HG02981 (cell line): ENCODE results near the gene STAT5A.
"Not testable (repeated sequence)": the region's sequence is repeated elsewhere in the genome, so short reads cannot be mapped to it uniquely, and the experiment has no call there.

Source experiments
- ATAC-seq: cut with Tn5 transposase; IDR thresholded peaks from one replicate; pipeline ENCODE4 v1.9.1; 2021; ENCODE audit warnings: mild to moderate bottlenecking, moderate library complexity; ENCODE audit not compliant: unreplicated experiment

STAT5A gene

DNA sequence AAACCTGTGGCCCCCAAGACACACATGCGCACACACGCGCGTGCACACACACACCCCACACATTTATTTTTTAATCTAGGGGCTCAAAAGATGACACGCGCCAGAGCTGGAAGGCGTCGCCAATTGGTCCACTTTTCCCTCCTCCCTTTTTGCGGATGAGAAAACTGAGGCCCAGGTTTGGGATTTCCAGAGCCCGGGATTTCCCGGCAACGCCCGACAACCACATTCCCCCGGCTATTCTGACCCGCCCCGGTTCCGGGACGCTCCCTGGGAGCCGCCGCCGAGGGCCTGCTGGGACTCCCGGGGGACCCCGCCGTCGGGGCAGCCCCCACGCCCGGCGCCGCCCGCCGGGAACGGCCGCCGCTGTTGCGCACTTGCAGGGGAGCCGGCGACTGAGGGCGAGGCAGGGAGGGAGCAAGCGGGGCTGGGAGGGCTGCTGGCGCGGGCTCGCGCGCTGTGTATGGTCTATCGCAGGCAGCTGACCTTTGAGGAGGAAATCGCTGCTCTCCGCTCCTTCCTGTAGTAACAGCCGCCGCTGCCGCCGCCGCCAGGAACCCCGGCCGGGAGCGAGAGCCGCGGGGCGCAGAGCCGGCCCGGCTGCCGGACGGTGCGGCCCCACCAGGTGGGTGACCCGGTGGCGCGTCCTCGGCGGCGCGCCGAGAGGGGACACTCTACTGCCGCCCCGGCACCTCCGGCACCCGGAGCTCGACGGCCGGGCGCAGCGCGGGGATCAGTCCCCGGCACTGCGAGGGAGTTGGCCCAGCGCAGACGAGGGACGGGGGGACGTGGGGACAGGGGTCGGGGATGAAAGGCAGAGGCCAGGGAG lies at the start of gene STAT5A:
STAT5A (plus strand) TSS at position 522 of the 826 bp plus-strand sequence. CDS start 914 bp downstream, outside the sequence.
- peak; percentile 61 for ATAC-seq

DNA sequence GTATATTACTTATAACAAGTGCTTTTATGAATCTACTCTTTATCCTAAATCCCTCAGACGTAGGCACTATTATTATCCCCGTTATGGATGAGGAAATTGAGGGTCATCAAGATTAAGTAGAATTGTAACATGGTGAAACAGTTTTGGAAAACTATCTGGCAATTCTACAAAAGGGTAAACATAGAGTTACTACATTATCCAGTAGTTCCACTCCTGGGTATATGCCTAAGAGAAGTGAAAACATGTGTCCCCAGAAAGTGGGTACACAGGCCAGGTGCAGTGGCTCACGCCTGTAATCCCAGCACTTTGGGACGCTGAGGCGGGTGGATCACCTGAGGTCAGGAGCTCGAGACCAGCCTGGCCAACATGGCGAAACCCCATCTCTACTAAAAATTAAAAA lies 48.7 kb upstream of the STAT5A start:
- not testable (repeated sequence) for ATAC-seq

DNA sequence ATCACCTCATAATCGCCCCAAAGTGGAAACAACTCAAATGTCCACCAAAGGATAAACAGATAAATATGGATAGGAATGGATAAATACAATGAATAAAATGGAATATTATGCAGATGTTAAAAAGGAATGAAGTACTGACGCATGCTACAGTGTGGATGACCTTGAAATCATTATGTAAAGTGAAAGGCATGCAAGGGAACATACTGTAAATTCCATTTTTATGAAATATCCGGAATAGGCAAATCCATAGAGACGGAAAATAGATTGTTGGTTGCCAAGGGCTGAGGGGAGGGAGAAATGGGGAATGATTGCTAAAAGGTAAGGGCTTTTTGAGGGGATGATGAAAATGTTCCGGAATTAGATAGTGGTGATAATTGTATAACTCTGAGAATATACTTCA lies 48.1 kb upstream of the STAT5A start:
- no peak for ATAC-seq

DNA sequence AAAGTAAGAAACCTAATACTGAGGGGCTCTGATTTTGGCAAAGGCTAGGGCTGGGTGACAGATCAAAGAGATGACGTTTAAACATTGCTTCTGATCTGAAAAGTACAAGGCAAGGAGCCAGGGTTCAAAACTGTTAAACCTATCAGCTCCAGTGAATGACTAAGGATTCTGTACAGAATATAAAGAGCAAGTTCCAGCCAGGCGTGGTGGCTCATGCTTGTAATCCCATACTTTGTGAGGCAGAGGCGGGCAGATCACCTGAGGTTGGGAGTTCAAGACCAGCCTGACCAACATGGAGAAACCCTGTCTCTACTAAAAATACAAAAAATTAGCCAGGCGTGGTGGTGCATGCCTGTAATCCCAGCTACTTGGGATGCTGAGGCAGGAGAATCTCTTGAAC lies 47.4 kb upstream of the STAT5A start:
- ATAC-seq: not testable (repeated sequence)

DNA sequence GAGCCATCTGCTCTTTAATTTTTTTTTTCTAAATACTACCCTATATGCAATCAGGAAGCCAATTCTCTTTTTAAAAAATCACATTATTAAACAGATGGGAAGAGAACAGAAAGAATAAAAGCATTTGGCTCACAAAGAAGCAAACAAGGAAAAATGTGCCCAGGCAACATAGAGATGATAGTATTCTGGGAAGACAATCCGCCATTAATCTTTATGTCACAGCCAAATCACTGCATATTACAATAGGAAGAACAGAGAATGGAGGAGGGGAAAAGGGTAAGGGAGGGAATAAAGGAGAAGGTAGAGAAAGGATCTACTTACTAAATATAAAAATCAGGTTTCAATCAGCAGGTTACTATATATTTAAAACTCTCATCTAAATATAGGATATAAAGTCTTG lies 46.4 kb upstream of the STAT5A start:
- no peak for ATAC-seq

DNA sequence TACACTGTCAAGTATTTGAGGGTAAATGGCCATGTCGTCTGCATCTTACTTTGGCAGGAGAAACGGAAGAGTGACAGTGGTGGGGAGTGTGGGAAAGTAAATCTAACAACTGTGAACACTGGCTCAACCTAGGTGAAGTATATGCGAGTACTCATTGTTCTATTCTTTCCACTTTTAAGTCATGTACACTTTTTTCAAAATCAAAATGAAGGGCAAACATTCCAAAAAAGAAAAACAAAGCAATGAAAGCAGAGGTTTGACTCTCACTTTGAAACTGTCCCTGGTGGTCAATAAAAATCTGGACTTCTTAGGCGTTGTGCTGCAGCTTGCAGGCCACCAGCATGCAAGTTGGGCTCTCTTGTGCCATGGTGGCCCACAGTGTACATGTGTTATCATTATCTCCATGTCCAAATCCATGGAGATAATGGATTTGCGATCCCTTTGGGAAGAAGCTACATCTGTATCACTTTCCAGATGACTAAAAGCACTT lies 44.8 kb upstream of the STAT5A start:
- ATAC-seq: no peak

DNA sequence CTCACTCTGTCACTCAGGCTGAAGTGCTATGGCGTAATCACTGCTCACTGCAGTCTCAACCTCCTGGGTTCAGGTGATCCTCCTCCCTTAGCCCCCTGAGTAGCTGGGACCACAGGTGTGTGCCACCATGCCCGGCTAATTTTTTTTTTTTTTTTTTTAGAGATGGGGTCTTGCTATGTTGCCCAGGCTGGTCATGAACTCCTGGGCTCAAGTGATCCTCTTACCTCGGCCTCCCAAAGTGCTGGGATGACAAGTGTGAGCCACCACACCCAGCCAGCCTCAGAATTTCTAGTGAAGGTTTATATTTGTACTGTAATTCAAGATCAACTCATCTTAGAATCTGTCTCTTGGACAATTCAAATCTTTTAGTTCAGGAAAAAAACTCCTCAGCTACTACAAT lies 44.2 kb upstream of the STAT5A start:
- not testable (repeated sequence) for ATAC-seq

DNA sequence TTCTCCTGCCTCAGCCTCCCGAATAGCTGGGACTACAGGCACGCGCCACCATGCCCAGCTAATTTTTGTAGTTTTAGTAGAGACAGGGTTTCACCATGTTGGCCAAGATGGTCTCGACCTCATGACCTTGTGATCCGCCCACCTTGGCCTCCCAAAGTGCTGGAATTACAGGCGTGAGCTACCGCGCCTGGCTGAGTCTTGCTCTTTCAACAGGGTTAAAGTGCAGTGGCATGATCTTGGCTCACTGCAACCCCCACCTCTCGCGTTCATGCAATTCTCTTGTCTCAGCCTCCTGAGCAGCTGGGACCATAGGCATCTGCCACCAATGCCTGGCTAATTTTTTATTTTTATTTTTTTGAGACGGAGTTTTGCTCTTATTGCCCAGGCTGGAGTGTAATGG lies 43.1 kb upstream of the STAT5A start:
- ATAC-seq: not testable (repeated sequence)

DNA sequence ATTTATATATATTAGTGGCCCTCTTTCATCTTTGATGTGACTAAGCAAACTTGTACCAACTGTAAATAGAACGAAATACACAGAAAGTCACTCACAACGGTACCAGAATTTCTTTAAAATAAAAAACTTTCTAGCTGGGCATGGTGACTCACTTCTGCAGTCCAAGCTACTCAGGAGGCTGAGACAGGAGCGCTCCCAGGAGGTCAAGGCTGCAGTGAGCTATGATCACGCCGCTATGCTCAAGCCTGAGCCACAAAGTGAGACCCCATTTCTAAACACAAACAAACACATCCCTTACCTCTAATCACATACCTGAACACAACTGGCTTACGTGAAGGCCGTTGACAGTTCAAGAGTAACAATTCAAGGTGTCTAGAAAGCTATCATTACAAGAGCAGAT lies 41.8 kb upstream of the STAT5A start:
- no peak for ATAC-seq

DNA sequence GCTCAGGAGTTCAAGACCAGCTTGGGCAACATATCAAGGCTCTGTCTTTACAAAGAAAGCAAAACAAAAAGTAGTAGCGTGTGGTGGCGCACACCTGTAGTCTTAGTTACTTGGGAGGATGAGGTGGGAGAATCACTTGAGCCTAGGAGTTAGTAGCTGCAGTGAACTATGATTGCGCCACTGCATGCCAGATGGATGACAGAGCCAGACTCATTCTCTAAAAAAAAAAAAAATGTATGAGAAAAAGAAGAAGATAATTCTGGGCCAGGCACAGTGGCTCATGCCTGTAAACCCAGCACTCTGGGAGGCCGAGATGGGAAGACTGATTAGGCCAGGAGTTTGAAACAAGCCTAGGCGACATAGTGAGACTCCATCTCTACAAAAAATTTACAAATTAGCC lies 40.6 kb upstream of the STAT5A start:
- ATAC-seq: no peak

DNA sequence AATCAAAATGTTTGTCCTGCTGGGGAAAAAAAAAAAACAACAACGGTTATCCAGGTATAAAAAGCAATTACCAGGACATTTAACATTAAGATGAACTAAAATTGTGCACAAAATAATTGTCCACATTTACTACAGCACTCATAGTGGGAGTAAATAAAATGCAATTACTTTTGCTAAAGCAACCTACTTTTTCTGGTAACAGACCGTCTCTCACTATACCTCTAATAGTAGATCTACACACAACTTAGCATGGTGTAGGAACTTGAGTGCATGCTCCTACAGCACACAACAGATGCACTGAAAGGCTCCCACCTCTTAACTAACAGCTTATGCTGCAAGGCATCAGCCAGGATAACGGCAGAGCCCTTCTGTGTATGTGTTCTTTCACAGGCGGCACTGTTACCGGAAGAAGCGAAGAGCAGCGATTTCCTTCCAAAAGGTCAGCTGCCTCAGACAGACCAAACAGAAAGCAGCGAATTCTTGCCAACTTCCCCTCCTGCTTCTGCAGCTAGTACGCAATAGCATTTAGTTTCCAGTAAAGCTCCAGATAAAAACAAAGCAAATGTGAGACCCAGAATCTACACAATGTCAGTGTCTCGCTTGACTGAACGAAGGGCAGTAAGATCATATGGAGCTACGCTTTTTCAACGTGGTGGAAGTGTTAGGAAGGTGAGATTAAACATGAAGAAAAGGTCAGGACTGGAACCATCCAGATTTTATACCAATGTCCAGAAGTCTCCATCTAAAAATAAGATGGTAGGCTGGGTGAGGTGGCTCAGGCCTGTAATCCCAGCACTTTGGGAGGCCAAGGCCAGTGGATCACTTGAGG lies 39.7 kb upstream of the STAT5A start:
- peak; percentile 73 for ATAC-seq

DNA sequence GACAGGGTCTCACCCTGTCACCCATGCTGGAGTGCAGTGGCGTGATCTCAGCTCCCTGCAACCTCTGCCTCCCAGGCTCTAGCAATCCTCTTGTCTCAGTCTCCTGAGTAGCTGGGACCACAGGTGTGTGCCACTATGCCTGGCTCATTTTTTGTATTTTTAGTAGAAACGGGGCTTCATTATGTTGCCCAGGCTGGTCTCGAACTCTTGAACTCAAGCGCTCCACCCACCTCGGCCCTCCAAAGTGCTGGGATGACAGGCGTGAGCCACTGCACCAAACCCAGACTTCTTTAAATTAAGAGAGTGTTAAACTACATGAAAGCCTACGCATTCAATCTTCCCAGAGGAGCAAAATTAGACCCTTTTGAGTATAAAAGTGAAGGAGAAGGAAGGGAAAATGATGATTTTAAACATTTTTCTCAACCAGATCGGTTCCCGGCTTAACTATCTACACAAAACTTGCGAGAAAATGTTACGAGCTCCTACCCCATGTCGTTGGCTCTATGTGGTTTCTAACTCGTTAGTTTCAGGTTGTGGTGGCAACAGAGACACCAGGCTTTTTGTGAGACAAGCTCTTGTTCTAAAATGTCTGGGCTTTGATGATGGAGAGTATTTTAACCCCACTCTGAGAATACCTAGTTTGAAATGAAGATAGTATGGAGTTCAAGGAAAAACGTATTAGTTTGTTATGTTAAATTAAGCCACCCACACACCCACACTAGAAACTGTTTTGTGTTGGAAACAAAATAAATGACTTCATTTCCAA lies 38.4 kb upstream of the STAT5A start:
- ATAC-seq: no peak

DNA sequence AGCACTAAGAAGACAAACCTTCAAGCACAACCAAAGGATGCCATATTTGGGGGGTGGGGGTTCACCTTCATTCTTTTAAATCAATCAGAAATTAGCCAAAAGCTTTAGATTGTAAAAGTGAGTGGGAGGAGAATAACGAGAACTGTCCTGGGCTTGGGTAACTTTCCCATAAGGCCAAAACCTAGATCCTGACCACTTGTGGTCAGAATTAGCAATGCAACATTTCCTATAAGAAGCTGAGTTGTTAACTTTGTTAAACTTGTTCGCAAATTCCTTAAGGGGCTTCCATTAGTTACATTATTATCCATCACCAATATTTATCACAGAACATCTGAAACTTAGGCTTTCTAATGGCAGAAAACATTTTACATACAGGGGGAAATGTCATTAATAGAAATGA lies 37.2 kb upstream of the STAT5A start:
- no peak for ATAC-seq

DNA sequence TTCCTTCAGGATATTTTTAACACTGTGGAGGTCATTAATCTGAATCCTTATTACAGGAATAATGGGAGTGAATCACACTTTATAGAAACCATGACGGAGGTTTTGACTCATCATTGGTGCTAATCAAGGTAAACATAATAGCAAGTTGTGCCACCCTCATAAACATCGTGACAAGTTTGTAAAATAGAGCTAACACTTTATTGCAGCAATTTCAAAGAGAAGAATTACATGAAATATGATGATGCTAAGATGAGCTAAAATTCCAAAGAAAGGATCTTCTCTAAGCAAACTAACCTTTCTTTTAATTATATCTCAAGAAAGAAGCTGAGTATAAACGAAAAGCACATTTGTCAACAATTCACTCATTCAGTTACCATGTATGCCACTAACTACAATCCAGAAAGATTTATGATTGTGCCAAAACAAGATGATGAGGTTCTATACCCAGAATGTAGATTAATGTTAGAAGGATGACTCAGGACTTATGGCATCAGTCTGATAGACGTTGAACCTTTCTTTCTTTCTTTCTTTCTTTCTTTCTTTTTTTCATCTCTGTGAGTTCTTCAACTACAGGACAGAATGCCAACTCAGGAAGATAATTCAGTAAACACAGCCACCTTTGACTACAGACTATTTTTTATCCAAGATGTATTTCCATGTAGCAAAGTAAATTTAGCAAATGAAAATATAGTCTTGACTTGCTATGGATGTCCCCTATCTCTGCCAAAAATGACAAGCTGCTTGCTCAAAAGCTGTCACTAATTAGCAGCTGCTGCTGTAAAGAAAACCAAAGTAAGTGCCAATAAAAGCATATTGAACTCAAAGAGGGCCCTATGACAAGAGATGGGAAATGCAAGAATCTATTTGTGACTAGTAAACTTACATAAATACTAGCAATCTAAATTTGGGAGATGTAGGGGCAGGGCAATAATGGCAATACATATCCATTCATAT lies 35.4 kb upstream of the STAT5A start:
- no peak for ATAC-seq

DNA sequence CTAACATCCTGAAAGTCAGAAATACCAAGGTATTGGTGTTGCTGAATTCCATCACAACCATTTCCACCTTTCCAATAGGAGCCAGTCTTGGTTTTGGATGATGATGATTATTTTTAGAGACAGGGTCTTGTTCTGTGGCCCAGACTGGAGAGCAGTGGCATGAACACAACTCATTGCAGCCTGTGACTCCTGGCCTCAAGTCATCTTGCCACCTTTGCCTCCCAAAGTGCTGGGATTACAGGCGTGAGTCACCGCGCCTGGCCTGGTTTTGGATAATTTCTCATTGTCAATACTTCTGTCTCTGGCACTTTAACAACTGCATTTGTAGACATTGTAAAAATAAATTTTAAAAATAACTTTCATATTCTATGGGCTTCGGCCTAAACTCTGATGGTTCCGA lies 34.7 kb upstream of the STAT5A start:
- no peak for ATAC-seq

DNA sequence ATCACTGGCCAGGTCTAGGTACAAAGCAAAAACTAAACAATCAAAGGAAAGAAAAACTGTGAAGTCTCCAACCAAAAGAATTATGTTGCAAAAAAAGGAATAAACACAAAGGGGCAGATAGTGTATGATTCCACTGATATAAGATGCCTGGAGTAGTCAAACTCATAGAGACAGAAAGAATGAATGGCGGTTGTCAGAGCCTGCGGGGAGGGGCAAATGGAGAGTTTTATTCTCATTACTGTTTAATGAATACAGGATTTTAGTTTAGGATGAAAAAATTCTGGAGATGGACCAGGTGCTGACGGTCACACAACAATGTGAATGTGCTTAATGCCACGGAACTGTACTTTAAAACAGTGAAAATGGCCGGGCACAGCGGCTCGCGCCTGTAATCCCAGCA lies 32.9 kb upstream of the STAT5A start:
- no peak for ATAC-seq

DNA sequence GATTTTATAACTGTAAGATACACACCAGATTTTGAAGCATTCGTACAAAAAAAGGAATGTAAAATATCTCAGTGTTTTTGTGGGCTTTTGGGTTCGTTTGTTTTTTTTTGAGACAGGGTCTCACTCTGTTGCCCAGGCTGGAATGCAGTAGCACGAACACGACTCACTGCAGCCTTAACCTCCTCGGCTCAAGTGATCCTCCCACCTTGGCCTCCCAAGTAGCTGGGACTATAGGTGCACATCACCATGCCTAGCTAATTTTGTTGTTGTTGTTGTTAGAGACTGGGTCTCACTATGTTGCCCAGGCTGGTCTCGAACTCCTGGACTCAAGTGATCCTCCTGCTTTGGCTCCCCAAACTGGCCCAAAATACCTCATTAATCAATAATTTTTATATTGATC lies 28.0 kb upstream of the STAT5A start:
- ATAC-seq: no peak

DNA sequence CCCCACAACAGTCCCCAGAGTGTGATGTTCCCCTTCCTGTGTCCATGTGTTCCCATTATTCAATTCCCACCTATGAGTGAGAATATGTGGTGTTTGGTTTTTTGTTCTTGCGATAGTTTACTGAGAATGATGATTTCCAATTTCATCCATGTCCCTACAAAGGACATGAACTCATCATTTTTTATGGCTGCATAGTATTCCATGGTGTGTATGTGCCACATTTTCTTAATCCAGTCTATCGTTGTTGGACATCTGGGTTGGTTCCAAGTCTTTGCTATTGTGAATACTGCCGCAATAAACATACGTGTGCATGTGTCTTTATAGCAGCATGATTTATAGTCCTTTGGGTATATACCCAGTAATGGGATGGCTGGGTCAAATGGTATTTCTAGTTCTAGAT lies 23.9 kb upstream of the STAT5A start:
- not testable (repeated sequence) for ATAC-seq

DNA sequence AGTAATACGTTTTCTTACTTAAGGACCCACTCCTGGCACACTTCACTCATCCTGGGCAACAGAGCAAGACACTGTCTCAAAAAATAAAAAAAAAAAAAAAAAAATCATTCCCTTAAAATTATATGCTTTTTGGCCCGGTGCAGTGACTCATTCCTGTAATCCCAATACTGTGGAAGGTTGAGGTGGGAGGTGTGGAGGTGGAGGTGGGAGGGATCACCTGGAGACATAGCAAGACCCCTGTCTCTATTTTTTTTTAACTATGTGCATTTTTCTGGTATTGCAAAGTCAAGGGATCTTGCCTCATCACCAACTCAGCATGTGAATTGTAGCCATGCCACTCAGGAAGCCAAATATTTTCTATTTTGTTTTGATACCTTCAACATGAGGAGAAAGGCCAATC lies 21.8 kb upstream of the STAT5A start:
- no peak for ATAC-seq
